Measurements from ENCODE around the gene GATAD2A. TPM values are rescaled to one million over a fixed set of nuclear protein-coding genes. Genes with fewer than 3 reads are reported as not detected.
"Not testable (repeated sequence)": the region's sequence is repeated elsewhere in the genome, so short reads cannot be mapped to it uniquely, and the experiment has no call there.

Gene GATAD2A
- total RNA-seq, 3 donors from 2014 or later, result 89.3 to 117 (median 107) TPM

DNA sequence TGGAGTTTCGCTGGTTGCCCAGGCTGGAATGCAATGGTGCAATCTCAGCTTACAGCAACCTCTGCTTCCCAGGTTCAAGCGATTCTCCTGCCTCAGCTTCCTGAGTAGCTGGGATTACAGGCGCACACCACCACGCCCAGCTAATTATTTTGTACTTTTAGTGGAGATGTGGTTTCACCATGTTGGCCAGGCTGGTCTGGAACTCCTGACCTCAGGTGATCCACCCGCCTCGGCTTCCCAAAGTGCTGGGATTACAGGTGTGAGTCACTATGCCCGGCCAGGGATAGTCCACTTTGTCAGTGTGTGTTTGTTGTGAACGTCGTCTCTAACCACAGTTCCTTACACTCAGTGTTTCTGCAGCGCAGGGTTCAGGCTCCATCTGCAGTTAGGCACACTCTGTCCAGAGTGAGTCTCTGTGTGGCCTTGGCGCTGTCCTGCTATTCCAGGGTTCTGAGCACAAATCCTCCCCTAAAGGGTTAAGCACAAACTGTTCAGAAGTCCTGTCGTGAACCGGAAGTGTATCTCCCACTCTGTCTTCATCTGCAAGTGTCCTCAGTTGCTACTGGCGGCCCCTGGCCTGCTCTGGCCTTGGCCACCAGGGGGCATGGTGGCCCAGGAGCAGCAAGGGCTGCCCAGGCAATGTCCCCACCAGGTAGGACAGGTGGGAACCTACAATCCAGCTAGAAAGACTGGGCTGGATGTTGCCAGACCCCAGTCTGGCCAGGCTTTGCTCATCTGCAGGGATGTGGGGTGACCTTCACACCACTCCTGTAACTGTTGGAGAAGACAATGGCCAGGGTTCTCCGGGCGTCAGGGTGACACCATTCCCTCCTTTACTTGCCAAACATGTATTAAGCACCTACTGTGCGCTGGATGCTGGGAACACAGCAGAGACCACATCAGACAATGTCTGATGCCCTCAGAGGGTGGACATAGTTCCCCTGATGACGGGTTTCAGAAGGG lies 38.8 kb upstream of the GATAD2A start:
- Histone ChIP-seq H3K4me1 (ENCODE audit: low read depth) (peaks cover 9% of the 10 kb centered on the region), H3K9me3 (no peaks in the 10 kb centered on the region), H3K36me3 (ENCODE audit: low read depth) (no peaks in the 10 kb centered on the region), H3K4me3 (no peak overlapping the region)
- ATAC-seq (peak; percentile 92), DNase-seq (peak; percentile 83 to 88 (median 86))
- peak; percentile 88 for TF ChIP-seq CTCF (IDR thresholded peaks at IDR 0.05)
- intact Hi-C loops (cut with DNase I, micrococcal nuclease), result loop anchor here (5.0 to 10.0 kb wide), 2 partner anchors 126 to 128 kb away; no protein-coding TSS in a partner anchor

- intact Hi-C loops (cut with DNase I, micrococcal nuclease), result loop anchor here (5.0 to 10.0 kb wide), 2 partner anchors 124 to 127 kb away; no protein-coding TSS in a partner anchor
- no peak for ATAC-seq
- DNase-seq, result no peak
- no peak overlapping the region for H3K4me3 ChIP-seq
- no peak for TF ChIP-seq CTCF (IDR thresholded peaks at IDR 0.05)
- H3K9me3 ChIP-seq, result no peaks in the 10 kb centered on the region
- no peaks in the 10 kb centered on the region for H3K36me3 ChIP-seq (ENCODE audit: low read depth)
- peaks cover 14% of the 10 kb centered on the region for H3K4me1 ChIP-seq (ENCODE audit: low read depth)
These were observed 37.4 kb upstream of the GATAD2A start for GRCh38 chr19:19368087-19368486.

DNA sequence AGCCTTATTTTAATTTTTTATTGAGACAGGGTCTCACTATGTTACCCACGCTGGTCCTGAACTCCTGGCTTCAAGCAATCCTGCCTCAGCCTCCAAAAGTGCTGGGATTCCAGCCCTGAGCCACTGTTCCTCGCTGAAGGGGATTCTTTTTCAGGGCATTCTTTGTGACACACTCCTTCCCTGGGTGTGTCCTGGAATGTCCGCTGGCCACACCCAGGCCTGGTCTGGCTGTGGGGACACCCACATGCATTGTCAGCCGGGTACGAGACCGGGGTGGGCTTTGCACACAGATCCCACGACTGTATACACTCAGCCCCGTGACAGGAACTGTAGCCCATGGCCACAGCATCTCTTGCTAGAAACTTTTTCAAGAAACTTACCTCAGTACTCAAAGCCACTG lies 34.4 kb upstream of the GATAD2A start:
- Histone ChIP-seq H3K9me3 (no peaks in the 10 kb centered on the region), H3K36me3 (ENCODE audit: low read depth) (no peaks in the 10 kb centered on the region), H3K4me3 (no peak overlapping the region), H3K4me1 (ENCODE audit: low read depth) (peaks cover 21% of the 10 kb centered on the region)
- intact Hi-C loops (cut with DNase I, micrococcal nuclease), result no loop called here
- ATAC-seq, result no peak
- no peak for DNase-seq
- no peak for TF ChIP-seq CTCF (IDR thresholded peaks at IDR 0.05)

- Histone ChIP-seq H3K4me3 (no peak overlapping the region), H3K4me1 (ENCODE audit: low read depth) (peaks cover 27% of the 10 kb centered on the region), H3K36me3 (ENCODE audit: low read depth) (no peaks in the 10 kb centered on the region), H3K9me3 (no peaks in the 10 kb centered on the region)
- ATAC-seq, result peak; percentile 94
- intact Hi-C loops (cut with DNase I, micrococcal nuclease), result no loop called here
- peak; percentile 83 to 89 (median 87) for DNase-seq
- no peak for TF ChIP-seq CTCF (IDR thresholded peaks at IDR 0.05)
These were observed 32.6 kb upstream of the GATAD2A start for GRCh38 chr19:19372656-19373416.

GRCh38 chr19:19379527-19379926 lies 25.9 kb upstream of the GATAD2A start:
- no peak for DNase-seq
- no peak for TF ChIP-seq CTCF (IDR thresholded peaks at IDR 0.05)
- intact Hi-C loops (cut with DNase I, micrococcal nuclease), result no loop called here
- Histone ChIP-seq H3K36me3 (ENCODE audit: low read depth) (no peaks in the 10 kb centered on the region), H3K4me1 (ENCODE audit: low read depth) (peaks cover 57% of the 10 kb centered on the region), H3K9me3 (no peaks in the 10 kb centered on the region), H3K4me3 (no peak overlapping the region)
- ATAC-seq, result no peak

GRCh38 chr19:19380316-19380715 lies 25.2 kb upstream of the GATAD2A start:
- H3K36me3 ChIP-seq (ENCODE audit: low read depth); ATAC-seq; intact Hi-C loops (cut with DNase I, micrococcal nuclease); H3K4me3 ChIP-seq; H3K9me3 ChIP-seq: not testable (repeated sequence)
- H3K4me1 ChIP-seq (ENCODE audit: low read depth), result peaks cover 55% of the 10 kb centered on the region
- DNase-seq, result peak in 1 of 3 donors; percentile 30

All from mucosa of descending colon (tissue), 3 donors.